ENCODE results near the gene GLS2. TPM values are rescaled to one million over a fixed set of nuclear protein-coding genes. Genes with fewer than 3 reads are reported as not detected.

The GLS2 gene
- polyA plus RNA-seq (2013, experiment 1 of 2), result 0.81 TPM
- 0.25 TPM for polyA plus RNA-seq (2013, experiment 2 of 2)

DNA sequence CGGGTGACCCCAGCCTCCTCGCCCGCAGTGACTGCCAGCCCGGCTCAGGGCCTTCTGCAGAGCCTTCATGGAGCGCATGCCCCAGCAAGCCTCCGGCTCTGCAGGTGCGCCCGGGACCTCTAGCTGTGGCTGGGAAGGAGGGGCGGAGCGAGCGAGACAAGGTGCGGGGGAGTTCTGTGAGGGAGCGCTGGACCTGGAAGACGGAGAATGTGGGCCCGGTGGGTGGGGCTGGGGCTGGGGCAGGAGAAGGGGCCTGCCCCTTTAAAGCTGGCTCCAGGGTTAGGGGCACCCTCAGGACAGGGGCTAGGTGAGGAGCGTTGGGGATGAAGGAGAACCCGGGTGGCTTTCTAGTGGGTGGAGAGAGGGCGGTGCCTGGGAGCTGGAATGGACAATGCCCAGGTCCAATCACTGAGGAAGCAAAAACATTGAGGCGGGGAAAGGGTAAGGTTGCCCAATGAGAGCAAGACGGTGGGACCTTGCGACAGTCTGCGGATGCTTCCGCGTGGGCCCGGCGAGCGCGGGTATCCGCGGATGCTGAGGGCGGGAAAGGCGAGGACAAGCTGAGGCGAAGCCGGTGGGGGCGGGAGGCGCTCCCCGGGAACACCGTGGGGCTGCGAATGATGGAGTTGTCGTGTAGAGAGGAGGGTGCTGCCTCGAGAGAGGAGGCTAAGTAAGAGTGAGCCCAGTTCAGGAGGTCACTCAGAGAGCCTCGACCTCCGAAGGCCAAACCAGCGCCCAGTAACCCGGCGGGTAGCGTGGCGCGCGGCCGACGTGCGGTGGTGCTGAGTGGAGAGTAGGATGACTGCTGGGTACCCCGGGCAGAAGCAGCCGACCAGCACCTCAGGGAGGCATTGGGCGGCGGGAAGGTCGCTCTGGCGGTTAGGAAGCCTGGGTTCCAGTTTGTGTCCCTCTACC is at the start of gene GLS2:
Gene GLS2 (minus strand): TSS at position 121 of the 915 bp plus-strand sequence. CDS start 43 bp downstream, at position 78.
- H3K9me3 ChIP-seq (ENCODE audit: control insufficient read depth, low read length), result no peaks in the 10 kb centered on the region
- H3K36me3 ChIP-seq (ENCODE audit: control insufficient read depth, insufficient read depth, low read length), result no peaks in the 10 kb centered on the region
- no peak within 1 kb of the TSS for H3K27ac ChIP-seq (ENCODE audit: low read depth, low read length, severe bottlenecking)
- WGBS, 2 experiments (ENCODE audit: insufficient coverage in 2 of 2), result 27 to 29% methylated on average over 31 to 50 of the region's 59 CpGs
- peak within 1 kb of the TSS; percentile 41 for H3K4me3 ChIP-seq (ENCODE audit: extremely low read depth, insufficient read depth, low read length, poor library complexity, severe bottlenecking)
- H3K4me1 ChIP-seq (ENCODE audit: control insufficient read depth, insufficient read depth, low read length, poor library complexity, severe bottlenecking), result no peaks in the 10 kb centered on the region

- Histone ChIP-seq H3K27ac (ENCODE audit: low read depth, low read length, severe bottlenecking) (no peak overlapping the region), H3K9me3 (ENCODE audit: control insufficient read depth, low read length) (no peaks in the 10 kb centered on the region), H3K4me3 (ENCODE audit: extremely low read depth, insufficient read depth, low read length, poor library complexity, severe bottlenecking) (no peak overlapping the region), H3K36me3 (ENCODE audit: control insufficient read depth, insufficient read depth, low read length) (peaks cover 29% of the 10 kb centered on the region), H3K4me1 (ENCODE audit: control insufficient read depth, insufficient read depth, low read length, poor library complexity, severe bottlenecking) (no peaks in the 10 kb centered on the region)
These were observed 49.6 kb upstream of the GLS2 start for GRCh38 chr12:56537546-56537945.

- Histone ChIP-seq H3K36me3 (ENCODE audit: control insufficient read depth, insufficient read depth, low read length) (peaks cover 34% of the 10 kb centered on the region), H3K9me3 (ENCODE audit: control insufficient read depth, low read length) (no peaks in the 10 kb centered on the region), H3K4me3 (ENCODE audit: extremely low read depth, insufficient read depth, low read length, poor library complexity, severe bottlenecking) (no peak overlapping the region), H3K4me1 (ENCODE audit: control insufficient read depth, insufficient read depth, low read length, poor library complexity, severe bottlenecking) (peaks cover 26% of the 10 kb centered on the region), H3K27ac (ENCODE audit: low read depth, low read length, severe bottlenecking) (no peak overlapping the region)
- 95 to 98% methylated on average over 5 of the region's 7 CpGs for WGBS, 2 experiments (ENCODE audit: insufficient coverage in 2 of 2)
These were observed 42.6 kb upstream of the GLS2 start for GRCh38 chr12:56530390-56531055.

- Histone ChIP-seq H3K9me3 (ENCODE audit: control insufficient read depth, low read length) (no peaks in the 10 kb centered on the region), H3K4me1 (ENCODE audit: control insufficient read depth, insufficient read depth, low read length, poor library complexity, severe bottlenecking) (peaks cover 32% of the 10 kb centered on the region), H3K27ac (ENCODE audit: low read depth, low read length, severe bottlenecking) (no peak overlapping the region), H3K4me3 (ENCODE audit: extremely low read depth, insufficient read depth, low read length, poor library complexity, severe bottlenecking) (no peak overlapping the region), H3K36me3 (ENCODE audit: control insufficient read depth, insufficient read depth, low read length) (peaks cover 40% of the 10 kb centered on the region)
- WGBS, 2 experiments (ENCODE audit: insufficient coverage in 2 of 2), result 94% methylated on average over 3 of the region's 4 CpGs
These were observed 41.7 kb upstream of the GLS2 start for GRCh38 chr12:56529656-56530055.

DNA sequence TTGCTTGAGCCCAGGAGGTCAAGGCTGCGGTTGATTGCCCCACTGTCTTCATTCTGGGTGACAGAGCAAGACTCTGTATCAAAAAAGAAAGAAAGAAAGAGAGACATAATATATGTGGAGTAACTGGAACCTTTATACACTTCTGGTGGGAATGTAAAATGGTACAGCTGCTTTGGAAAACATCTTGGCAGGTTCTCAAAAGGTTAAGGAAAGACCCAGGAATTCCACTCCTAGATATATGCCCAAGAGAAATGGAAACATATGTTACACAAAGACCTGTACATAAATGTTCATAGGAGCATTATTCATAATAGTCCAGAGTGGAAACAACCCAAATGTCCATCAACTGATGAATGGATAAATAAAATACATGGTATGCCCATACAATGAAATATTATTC is 40.9 kb upstream of the GLS2 start:
- 100% methylated on average over 1 of the region's 1 CpG for WGBS, 2 experiments (ENCODE audit: insufficient coverage in 2 of 2)
- H3K4me3 ChIP-seq (ENCODE audit: extremely low read depth, insufficient read depth, low read length, poor library complexity, severe bottlenecking), result no peak overlapping the region
- H3K9me3 ChIP-seq (ENCODE audit: control insufficient read depth, low read length), result no peaks in the 10 kb centered on the region
- H3K27ac ChIP-seq (ENCODE audit: low read depth, low read length, severe bottlenecking), result no peak overlapping the region
- peaks cover 36% of the 10 kb centered on the region for H3K4me1 ChIP-seq (ENCODE audit: control insufficient read depth, insufficient read depth, low read length, poor library complexity, severe bottlenecking)
- peaks cover 40% of the 10 kb centered on the region for H3K36me3 ChIP-seq (ENCODE audit: control insufficient read depth, insufficient read depth, low read length)

- peak overlapping the region; percentile 90 for H3K27ac ChIP-seq (ENCODE audit: low read depth, low read length, severe bottlenecking)
These were observed 34.6 kb upstream of the GLS2 start for GRCh38 chr12:56522411-56523193.

DNA sequence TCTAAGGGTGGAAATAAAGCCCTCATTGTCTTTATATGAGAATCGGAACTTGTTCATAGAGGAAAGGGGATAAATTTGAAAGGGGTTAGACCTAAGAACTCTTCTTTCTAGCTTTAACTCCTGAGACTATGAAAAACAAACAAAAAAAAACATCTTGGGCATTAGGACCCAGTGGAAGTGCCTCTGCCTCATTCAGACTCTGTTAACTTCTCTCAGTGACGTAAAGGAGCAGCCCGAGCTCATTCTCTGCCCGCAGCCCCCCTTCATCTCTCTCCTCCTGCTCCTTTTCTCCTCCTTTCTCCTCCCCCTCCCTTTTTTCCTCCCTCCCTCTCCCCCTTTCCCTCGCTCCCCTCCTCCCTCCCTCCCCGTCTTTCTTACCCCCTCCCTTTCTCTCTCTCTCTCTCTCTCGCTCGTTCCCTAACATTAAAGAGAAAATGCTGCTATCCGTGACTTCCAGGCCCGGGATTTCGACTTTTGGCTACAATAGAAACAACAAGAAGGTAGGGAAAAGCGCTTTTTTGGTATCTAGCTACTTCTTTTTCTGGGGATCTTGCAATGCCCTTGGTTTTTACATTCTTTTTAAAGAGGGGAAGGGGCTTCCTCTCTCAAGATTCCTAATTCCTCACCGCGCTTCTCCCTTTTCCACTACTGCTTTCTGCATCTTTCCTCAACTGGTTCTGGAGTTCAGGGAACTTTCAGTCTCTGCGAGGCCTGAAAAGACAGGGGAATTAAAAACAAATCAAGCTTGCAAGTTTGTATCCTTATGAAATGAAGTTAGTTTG is 33.8 kb upstream of the GLS2 start, which contains the start of gene RBMS2:
Gene RBMS2 (plus strand): TSS at position 231 of the 782 bp plus-strand sequence. CDS start 204 bp downstream, at position 435.
- peaks cover 51% of the 10 kb centered on the region for H3K4me1 ChIP-seq (ENCODE audit: control insufficient read depth, insufficient read depth, low read length, poor library complexity, severe bottlenecking)
- H3K27ac ChIP-seq (ENCODE audit: low read depth, low read length, severe bottlenecking), result peak within 1 kb of the TSS; percentile 90
- peak within 1 kb of the TSS; percentile 74 for H3K4me3 ChIP-seq (ENCODE audit: extremely low read depth, insufficient read depth, low read length, poor library complexity, severe bottlenecking)
- WGBS, 2 experiments (ENCODE audit: insufficient coverage in 2 of 2), result 0% methylated on average over 8 to 10 of the region's 15 CpGs
- H3K9me3 ChIP-seq (ENCODE audit: control insufficient read depth, low read length), result no peaks in the 10 kb centered on the region
- H3K36me3 ChIP-seq (ENCODE audit: control insufficient read depth, insufficient read depth, low read length), result peaks cover 11% of the 10 kb centered on the region

More at GRCh38 chr12:56522411-56523193, 34.6 kb upstream of the GLS2 start:
- WGBS, 2 experiments (ENCODE audit: insufficient coverage in 2 of 2), result 17 to 19% methylated on average over 3 of the region's 4 CpGs
- peak overlapping the region; percentile 74 for H3K4me3 ChIP-seq (ENCODE audit: extremely low read depth, insufficient read depth, low read length, poor library complexity, severe bottlenecking)
- peaks cover 59% of the 10 kb centered on the region for H3K4me1 ChIP-seq (ENCODE audit: control insufficient read depth, insufficient read depth, low read length, poor library complexity, severe bottlenecking)
- H3K9me3 ChIP-seq (ENCODE audit: control insufficient read depth, low read length), result no peaks in the 10 kb centered on the region
- H3K36me3 ChIP-seq (ENCODE audit: control insufficient read depth, insufficient read depth, low read length), result peaks cover 12% of the 10 kb centered on the region

GRCh38 chr12:56521209-56521589 is 33.2 kb upstream of the GLS2 start:
- WGBS, 2 experiments (ENCODE audit: insufficient coverage in 2 of 2), result 100% methylated on average over 1 of the region's 8 CpGs; no CpG with 5 or more reads in 1 of the 2 experiments
- peak overlapping the region; percentile 88 for H3K27ac ChIP-seq (ENCODE audit: low read depth, low read length, severe bottlenecking)
- no peaks in the 10 kb centered on the region for H3K9me3 ChIP-seq (ENCODE audit: control insufficient read depth, low read length)
- peaks cover 11% of the 10 kb centered on the region for H3K36me3 ChIP-seq (ENCODE audit: control insufficient read depth, insufficient read depth, low read length)
- H3K4me1 ChIP-seq (ENCODE audit: control insufficient read depth, insufficient read depth, low read length, poor library complexity, severe bottlenecking), result peaks cover 49% of the 10 kb centered on the region
- peak overlapping the region; percentile 74 for H3K4me3 ChIP-seq (ENCODE audit: extremely low read depth, insufficient read depth, low read length, poor library complexity, severe bottlenecking)

- WGBS, 2 experiments (ENCODE audit: insufficient coverage in 2 of 2), result no CpG with 5 or more reads among the region's 1 CpG
- H3K4me1 ChIP-seq (ENCODE audit: control insufficient read depth, insufficient read depth, low read length, poor library complexity, severe bottlenecking), result peaks cover 44% of the 10 kb centered on the region
- H3K9me3 ChIP-seq (ENCODE audit: control insufficient read depth, low read length), result no peaks in the 10 kb centered on the region
- H3K27ac ChIP-seq (ENCODE audit: low read depth, low read length, severe bottlenecking), result peak overlapping the region; percentile 88
- peaks cover 6% of the 10 kb centered on the region for H3K36me3 ChIP-seq (ENCODE audit: control insufficient read depth, insufficient read depth, low read length)
- H3K4me3 ChIP-seq (ENCODE audit: extremely low read depth, insufficient read depth, low read length, poor library complexity, severe bottlenecking), result no peak overlapping the region
These were observed 32.5 kb upstream of the GLS2 start for GRCh38 chr12:56520506-56520905.

GRCh38 chr12:56520048-56520447 is 32.1 kb upstream of the GLS2 start:
- WGBS, 2 experiments (ENCODE audit: insufficient coverage in 2 of 2), result 94 to 100% methylated on average over 2 of the region's 3 CpGs
- Histone ChIP-seq H3K36me3 (ENCODE audit: control insufficient read depth, insufficient read depth, low read length) (peaks cover 1% of the 10 kb centered on the region), H3K9me3 (ENCODE audit: control insufficient read depth, low read length) (no peaks in the 10 kb centered on the region), H3K27ac (ENCODE audit: low read depth, low read length, severe bottlenecking) (peak overlapping the region; percentile 88), H3K4me1 (ENCODE audit: control insufficient read depth, insufficient read depth, low read length, poor library complexity, severe bottlenecking) (peaks cover 39% of the 10 kb centered on the region), H3K4me3 (ENCODE audit: extremely low read depth, insufficient read depth, low read length, poor library complexity, severe bottlenecking) (no peak overlapping the region)

Data from mesodermal cell (in vitro differentiated cells).